NOMO-1 (cell line): ENCODE results near the gene PIGT.
"Not testable (repeated sequence)": the region's sequence is repeated elsewhere in the genome, so short reads cannot be mapped to it uniquely, and the experiment has no call there.

Experiments
- DNase-seq, 2 experiments: peaks; one replicate each; lab custom pipeline; 2025; ENCODE audit not compliant: unreplicated experiment in 2 of 2; lab: John Stamatoyannopoulos, UW

Gene PIGT

GRCh38 chr20:45459606-45460005, 43.7 kb downstream of the PIGT start:
- DNase-seq: no peak

- no peak for DNase-seq
Observed at GRCh38 chr20:45461225-45461624, 45.3 kb downstream of the PIGT start.

DNA sequence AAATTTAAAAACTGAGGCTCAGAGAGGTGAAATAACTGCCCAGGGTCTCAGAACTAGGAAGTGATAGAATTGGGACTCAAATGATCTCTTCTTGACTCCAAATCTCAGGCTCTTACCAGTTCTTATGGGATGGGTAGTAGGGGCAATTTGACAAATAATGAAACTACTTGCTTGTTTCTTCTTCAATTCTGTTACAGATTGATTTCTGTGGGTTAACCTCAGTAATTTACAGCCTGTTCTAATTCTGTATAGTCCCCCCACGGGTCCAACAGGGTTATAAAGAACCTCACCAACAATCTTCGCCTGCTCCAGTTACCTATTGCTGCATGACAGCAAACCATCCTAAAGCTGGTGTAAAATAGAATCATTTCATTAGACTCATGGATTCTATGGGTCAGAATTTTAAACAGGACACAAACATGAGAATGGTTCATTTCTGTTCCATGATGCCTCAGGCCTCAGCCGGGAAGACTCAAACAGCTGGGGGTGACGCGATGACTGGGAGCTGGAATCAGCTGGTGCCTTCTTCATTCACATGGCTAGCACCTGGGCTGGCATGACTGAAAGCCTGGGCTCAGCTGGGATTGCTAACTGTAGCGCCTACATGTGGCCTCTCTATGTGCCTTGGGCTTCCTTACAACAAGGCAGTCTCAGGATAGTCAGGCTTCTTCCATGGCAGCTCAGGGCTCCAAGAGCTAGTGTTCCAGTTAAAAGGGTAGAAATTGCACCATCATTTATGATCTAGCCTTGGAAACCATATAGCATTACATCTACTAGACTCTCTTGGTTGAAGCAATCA, 47.0 kb downstream of the PIGT start:
- no peak for DNase-seq

DNA sequence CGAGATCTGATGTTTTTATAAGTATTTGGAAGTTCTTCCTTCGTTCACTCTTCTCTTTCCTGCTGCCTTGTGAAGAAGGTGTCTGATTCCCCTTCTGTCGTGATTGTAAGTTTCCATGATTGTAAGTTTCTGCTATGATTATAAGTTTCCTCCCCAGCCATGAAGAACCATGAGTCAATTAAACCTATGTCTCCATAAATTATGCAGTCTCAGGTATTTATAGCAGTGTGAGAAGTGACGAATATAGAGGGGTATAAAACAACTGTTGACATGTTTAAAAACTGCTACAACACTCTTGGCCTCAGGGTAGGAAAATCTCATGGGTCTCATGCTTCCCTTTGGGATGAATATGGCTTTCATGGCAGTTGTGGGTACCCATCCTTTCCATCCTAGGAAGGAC, 47.8 kb downstream of the PIGT start:
- no peak for DNase-seq

DNA sequence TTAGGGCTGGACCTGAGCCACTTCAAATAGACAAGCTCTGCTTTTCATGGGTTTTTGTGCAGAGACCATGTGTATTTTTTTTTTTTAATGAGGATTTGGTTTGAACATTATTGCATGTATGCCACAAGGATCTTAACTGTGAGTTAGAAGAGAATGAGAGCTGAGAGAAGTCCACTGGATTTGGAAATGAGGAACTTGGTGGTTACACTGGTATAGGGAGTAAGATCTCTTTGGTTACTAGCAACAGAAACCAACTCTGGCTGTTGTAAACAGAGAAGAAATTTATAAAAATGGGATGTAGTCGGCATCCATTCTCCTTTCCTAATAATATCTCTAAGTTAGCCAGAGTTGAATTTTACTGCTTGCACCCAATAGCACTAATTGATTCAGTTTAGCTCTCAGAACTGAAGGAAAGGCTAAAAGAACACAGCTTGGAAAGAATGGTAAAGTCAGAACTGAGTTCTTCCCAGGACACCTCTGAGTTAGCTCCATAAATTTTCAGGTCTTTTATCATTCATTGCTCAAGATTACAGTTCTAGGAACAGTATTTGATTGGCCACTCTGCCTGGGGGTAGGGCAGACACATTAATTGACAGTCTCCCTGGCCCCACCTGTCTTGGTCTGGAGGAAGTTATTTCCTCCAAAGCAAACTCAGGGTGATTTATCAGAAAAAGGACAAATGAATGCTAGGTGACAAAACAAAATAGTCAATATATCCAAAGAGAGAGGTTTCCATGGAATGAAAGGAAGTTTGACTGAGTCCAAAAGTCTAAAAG, 49.7 kb downstream of the PIGT start:
- peak in 1 of 2 experiments; percentile 82 for DNase-seq

GRCh38 chr20:45467172-45467571, 51.2 kb downstream of the PIGT start:
- no peak for DNase-seq

DNA sequence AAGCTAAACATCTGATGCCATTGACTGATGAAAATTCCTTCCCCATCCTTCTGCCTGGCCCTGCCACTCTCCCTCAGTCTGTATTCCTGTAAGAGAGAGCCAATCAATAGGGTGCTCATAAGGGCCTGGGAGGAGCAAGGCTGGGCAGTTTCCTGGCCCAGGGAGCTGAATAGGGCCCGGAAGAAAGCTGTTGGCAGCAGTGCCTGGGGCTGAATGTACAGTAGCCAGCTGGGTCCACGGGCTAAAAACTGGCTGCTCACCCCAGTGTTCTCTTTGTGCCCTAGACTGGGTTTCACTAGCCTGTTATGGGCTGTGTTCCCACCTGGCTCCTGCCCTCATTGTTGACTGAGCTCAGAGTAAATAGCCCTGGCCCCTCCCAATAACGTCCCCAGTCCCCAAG, 51.9 kb downstream of the PIGT start:
- no peak for DNase-seq

- no peak for DNase-seq
Observed at GRCh38 chr20:45469336-45470261, 53.7 kb downstream of the PIGT start, which contains the start of gene WFDC2. Gene WFDC2 (plus strand): TSS chr20:45469753. CDS start chr20:45469782, 29 bp downstream.

- peak; percentile 19 to 39 for DNase-seq
Observed at GRCh38 chr20:45470262-45470931, 54.5 kb downstream of the PIGT start.

- peak; percentile 22 to 25 for DNase-seq
Observed at GRCh38 chr20:45470937-45471336, 55.0 kb downstream of the PIGT start.

- DNase-seq: not testable (repeated sequence)
Observed at GRCh38 chr20:45472286-45472685, 56.3 kb downstream of the PIGT start.
